Esophagus squamous epithelium (tissue), 4 donors: ENCODE measurements around the gene SDK2.

Experiments used
- POLR2A ChIP-seq, 4 donors: fragments of 450-650 bp; IDR thresholded peaks; one replicate each; pipeline ENCODE4 v1.6.1; 2017; ENCODE audit warnings: antibody characterized with exemption in 4 of 4, mild to moderate bottlenecking in 4 of 4, moderate library complexity in 3 of 4
- TF ChIP-seq, protein P1 (sequence below), 6 experiments: fragments of 450-650 bp in 4 of 6; fragments of 200-600 bp in 2 of 6; sonication (generic) in 2 of 6; IDR thresholded peaks; one replicate each; pipeline ENCODE4 v1.5.1; 2016 to 2019; ENCODE audit warnings: antibody characterized with exemption in 6 of 6, mild to moderate bottlenecking in 4 of 6, moderate library complexity in 4 of 6

DNA sequence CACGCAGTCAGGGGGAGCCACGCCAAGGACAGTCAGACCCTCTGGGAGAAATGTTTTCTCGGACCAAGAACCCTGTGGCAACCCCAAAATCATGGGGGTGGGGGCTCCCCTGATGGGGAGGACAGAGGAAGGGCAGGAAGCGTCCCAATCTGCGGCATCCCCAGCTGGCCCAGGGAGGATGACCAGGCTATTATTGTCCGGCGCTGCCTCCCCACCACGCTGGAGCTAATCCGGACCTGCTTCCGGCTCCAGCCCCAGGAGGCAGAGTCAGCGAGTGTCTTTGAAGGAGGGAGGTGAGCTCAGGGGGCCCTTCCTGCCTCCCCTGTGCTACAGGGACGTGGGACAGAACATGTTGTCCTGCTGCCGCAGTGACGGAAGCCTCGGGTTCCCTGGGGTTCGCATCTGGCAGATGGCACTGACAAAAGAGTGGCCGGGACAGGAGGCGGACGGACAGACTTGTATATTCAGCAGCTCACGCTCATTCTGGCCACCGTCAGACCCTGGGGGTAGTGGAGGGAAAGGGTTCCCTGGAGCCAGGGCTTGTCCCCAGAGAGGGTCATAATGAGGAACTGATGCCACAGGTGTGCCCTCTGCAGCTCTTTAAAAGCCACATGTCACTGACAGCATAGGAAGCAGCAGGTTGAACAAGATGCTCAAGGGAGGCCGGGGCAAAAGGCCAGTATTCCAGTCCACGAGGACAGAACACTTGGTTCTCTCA lies 278.2 kb downstream of the SDK2 start:
- TF ChIP-seq, protein P1, sequence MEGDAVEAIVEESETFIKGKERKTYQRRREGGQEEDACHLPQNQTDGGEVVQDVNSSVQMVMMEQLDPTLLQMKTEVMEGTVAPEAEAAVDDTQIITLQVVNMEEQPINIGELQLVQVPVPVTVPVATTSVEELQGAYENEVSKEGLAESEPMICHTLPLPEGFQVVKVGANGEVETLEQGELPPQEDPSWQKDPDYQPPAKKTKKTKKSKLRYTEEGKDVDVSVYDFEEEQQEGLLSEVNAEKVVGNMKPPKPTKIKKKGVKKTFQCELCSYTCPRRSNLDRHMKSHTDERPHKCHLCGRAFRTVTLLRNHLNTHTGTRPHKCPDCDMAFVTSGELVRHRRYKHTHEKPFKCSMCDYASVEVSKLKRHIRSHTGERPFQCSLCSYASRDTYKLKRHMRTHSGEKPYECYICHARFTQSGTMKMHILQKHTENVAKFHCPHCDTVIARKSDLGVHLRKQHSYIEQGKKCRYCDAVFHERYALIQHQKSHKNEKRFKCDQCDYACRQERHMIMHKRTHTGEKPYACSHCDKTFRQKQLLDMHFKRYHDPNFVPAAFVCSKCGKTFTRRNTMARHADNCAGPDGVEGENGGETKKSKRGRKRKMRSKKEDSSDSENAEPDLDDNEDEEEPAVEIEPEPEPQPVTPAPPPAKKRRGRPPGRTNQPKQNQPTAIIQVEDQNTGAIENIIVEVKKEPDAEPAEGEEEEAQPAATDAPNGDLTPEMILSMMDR (IDR thresholded peaks at IDR 0.05), result no peak
- TF ChIP-seq POLR2A (IDR thresholded peaks at IDR 0.05), result no peak
